IPS-18a (cell line): Measurements from ENCODE around the gene KNDC1.

Source experiments
- H3K27ac ChIP-seq: one replicate; pipeline ENCODE4 v1.5.1; 2013; ENCODE audit warnings: low read length
- H3K27me3 ChIP-seq: one replicate; pipeline ENCODE4 v1.6.1; 2013; ENCODE audit warnings: mild to moderate bottlenecking, low read length; ENCODE audit not compliant: control insufficient read depth, insufficient read depth
- H3K36me3 ChIP-seq: one replicate; pipeline ENCODE4 v1.6.1; 2013; ENCODE audit warnings: low read depth, low read length; ENCODE audit not compliant: control insufficient read depth
- H3K4me1 ChIP-seq: one replicate; pipeline ENCODE4 v1.6.1; 2013; ENCODE audit warnings: low read depth, low read length; ENCODE audit not compliant: control insufficient read depth
- H3K4me3 ChIP-seq: one replicate; pipeline ENCODE4 v1.5.1; 2013; ENCODE audit warnings: low read length
- H3K9ac ChIP-seq: one replicate; pipeline ENCODE4 v1.6.1; 2013; ENCODE audit warnings: mild to moderate bottlenecking, low read length, moderate library complexity
- H3K9me3 ChIP-seq: one replicate; pipeline ENCODE4 v1.6.1; 2013; ENCODE audit warnings: low read depth, low read length; ENCODE audit not compliant: control insufficient read depth

Gene KNDC1

GRCh38 chr10:133196221-133196915 is 36.3 kb downstream of the KNDC1 start:
- H3K4me1 ChIP-seq: no peaks in the 10 kb centered on the region
- H3K27me3 ChIP-seq: no peaks in the 10 kb centered on the region
- H3K9ac ChIP-seq: no peak overlapping the region
- H3K27ac ChIP-seq: no peak overlapping the region
- no peak overlapping the region for H3K4me3 ChIP-seq
- no peaks in the 10 kb centered on the region for H3K36me3 ChIP-seq
- peaks cover 4% of the 10 kb centered on the region for H3K9me3 ChIP-seq

DNA sequence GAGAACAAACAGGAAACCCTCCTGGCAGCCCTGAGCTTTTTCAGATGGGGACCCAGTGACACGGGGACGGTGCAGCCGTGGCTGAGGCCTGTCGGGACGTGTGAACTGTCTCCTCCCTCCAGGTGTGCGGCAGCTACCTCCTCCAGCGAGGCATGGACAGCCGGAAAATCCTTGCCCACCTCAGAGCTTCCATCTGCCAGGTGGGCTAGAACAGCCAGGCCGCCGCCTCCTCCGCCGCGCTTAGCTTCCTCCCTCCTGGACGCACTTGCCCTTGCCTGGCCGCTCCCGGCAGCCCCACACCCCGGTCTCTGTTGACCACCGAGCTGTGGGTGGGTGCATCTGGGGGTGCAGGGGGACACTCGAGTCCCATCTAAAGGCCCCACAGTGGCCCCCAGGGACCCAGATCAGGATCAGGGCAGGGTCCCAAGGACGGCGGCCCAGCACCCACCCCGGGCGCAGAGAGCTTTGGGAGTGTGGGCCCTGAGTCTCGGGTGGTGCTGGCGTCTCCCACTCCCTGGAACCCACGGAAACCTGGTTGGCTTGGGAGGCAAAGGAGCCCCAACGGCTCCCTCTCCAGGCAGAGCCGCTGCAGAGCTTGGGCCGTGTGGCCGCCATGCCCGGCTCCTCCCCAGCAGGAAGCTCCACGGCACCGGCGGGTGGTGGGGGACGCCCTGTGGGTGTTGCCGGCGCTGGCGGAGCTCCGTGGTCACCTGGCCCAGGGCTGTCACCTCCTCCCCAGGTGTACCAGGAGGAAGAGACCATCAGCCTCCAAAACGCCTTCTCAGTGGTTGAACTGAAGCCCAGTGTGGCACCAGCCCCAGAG is 37.1 kb downstream of the KNDC1 start:
- no peaks in the 10 kb centered on the region for H3K27me3 ChIP-seq
- no peak overlapping the region for H3K27ac ChIP-seq
- H3K4me3 ChIP-seq: no peak overlapping the region
- no peaks in the 10 kb centered on the region for H3K4me1 ChIP-seq
- H3K9me3 ChIP-seq: no peaks in the 10 kb centered on the region
- H3K9ac ChIP-seq: no peak overlapping the region
- H3K36me3 ChIP-seq: no peaks in the 10 kb centered on the region

DNA sequence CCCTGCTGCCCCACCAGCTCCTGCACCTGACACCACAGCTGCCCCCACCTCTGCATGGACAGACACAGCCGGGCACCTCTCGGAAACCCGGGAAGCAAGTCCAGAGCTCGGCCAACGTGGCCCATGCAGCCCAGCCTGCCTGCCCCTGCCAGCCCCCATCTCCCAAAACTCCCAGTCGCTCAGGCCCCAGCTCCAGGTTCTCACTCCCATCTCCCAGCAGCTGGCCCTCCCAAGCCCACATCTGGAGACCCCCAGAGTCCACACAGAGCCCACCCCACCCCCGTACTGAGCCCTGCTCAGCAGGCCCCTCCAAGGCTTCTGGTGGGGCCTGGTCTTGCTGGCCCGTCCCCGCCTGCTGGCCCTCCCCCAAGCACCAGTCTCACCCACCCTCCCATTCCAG is 37.8 kb downstream of the KNDC1 start:
- no peaks in the 10 kb centered on the region for H3K9me3 ChIP-seq
- no peaks in the 10 kb centered on the region for H3K36me3 ChIP-seq
- H3K27me3 ChIP-seq: no peaks in the 10 kb centered on the region
- no peaks in the 10 kb centered on the region for H3K4me1 ChIP-seq
- H3K9ac ChIP-seq: no peak overlapping the region
- H3K27ac ChIP-seq: no peak overlapping the region
- H3K4me3 ChIP-seq: no peak overlapping the region

DNA sequence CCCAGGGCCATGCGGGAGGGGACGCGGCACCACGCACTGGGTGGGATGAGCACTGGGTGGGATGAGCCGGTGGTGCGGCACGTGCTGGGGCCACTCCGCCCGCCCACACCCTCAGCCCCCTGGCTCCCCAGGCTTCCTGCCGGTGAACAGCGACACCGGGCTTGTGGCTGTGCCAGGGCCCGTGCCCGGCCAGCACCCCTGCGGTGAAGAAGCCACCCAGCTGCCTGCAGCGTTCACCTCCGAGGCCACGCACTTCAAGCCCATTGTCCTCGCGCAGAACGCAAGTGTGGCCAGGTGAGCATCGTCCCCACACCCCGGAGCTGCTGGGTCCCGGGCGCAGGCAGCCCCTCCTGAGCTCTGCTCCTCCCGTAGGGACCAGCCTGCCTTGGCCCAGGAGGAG is 38.2 kb downstream of the KNDC1 start:
- no peaks in the 10 kb centered on the region for H3K27me3 ChIP-seq
- no peak overlapping the region for H3K9ac ChIP-seq
- H3K27ac ChIP-seq: no peak overlapping the region
- no peak overlapping the region for H3K4me3 ChIP-seq
- H3K36me3 ChIP-seq: no peaks in the 10 kb centered on the region
- H3K4me1 ChIP-seq: no peaks in the 10 kb centered on the region
- no peaks in the 10 kb centered on the region for H3K9me3 ChIP-seq

DNA sequence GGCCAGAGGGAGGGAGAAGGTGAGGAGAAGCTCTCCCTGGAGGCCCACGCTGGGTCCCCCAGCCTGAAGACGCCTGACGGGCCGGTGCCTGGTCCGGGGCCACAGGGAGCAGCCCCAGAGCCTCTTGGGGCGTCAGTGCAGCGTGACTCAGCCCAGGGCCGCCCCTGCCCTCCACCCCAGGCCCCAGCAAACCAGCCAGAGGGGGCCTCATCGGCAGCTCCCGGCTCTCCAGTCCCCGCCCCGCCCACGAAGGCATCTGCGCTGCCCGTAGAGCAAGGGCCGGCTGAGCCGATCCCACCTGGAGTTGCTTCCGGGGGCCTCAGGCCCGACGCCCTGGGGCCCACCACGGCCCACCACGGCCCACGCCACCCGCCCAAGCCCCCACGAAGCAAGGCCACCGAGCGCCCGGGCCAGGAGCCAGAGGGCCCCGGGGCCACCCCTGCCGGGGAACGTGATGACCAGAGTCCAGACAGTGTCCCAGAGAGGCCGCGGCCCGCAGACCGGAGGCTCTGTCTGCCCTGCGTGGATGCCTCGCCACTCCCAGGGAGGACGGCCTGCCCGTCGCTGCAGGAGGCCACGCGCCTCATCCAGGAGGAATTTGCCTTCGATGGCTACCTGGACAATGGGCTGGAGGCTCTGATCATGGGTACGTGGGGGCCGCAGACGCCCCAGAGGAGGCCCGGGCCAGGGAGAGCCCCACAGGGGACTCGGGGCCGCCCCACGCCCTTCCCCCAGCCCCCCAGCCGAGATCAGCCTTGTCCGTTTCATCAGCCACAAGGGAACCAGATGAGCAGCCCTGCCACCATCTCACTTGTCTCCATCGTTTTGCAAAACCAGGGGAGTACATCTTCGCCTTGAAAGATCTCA is 38.8 kb downstream of the KNDC1 start:
- H3K27ac ChIP-seq: no peak overlapping the region
- no peak overlapping the region for H3K4me3 ChIP-seq
- H3K36me3 ChIP-seq: no peaks in the 10 kb centered on the region
- H3K27me3 ChIP-seq: no peaks in the 10 kb centered on the region
- no peak overlapping the region for H3K9ac ChIP-seq
- no peaks in the 10 kb centered on the region for H3K4me1 ChIP-seq
- H3K9me3 ChIP-seq: no peaks in the 10 kb centered on the region

DNA sequence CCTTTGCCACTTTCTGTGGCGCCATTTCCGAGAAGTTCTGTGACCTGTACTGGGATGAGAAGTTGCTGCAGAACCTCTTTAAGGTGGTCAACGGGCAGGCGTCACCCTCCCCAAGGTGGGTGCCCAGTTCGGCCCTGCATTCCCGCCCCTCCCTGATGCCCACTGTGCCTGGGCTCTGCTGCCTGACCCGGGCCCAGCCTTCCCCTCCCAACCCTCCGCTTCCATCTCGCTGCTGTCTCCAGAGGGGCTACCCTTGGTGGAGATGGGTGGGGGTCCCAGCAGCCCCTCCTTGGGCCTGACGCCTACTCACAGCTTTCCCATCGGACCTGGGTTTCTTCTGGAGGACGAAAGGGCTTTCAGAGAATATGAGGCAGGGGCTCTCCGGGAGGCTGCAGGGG is 39.5 kb downstream of the KNDC1 start:
- H3K4me3 ChIP-seq: no peak overlapping the region
- H3K4me1 ChIP-seq: no peaks in the 10 kb centered on the region
- H3K9me3 ChIP-seq: no peaks in the 10 kb centered on the region
- no peak overlapping the region for H3K27ac ChIP-seq
- no peak overlapping the region for H3K9ac ChIP-seq
- no peaks in the 10 kb centered on the region for H3K36me3 ChIP-seq
- no peaks in the 10 kb centered on the region for H3K27me3 ChIP-seq

DNA sequence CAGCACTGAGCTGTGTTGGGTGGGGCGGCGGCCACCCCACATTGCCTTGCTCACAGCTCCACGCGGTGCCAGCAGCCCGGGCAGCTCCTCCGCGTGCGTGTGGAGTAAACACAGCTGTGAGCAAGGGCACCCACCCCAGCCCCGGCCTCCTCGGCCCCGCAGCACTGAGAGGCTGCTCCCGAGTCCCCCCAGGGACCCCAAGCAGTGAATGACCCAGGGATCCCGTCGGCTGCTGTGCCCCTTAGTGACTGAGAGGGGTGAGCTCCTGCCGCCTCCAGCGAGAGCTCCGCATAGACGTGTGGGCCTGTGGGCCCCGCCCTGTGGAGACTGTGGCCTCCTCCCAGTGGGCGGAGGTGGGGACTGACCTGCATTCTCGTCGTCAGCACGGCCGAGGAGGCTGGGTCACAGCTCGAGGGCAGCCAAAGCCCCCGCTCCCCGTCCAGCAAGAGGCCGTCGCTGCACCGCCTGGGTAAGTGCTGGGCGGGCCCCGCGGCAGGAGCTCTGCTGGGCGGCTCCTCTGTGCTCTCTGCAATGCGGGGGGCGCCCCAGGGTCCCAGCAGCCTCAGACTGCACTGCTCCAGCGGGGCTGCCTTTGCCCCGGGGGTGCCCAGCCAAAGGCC is 40.1 kb downstream of the KNDC1 start:
- no peaks in the 10 kb centered on the region for H3K4me1 ChIP-seq
- no peak overlapping the region for H3K4me3 ChIP-seq
- H3K9me3 ChIP-seq: no peaks in the 10 kb centered on the region
- H3K9ac ChIP-seq: no peak overlapping the region
- H3K36me3 ChIP-seq: no peaks in the 10 kb centered on the region
- no peaks in the 10 kb centered on the region for H3K27me3 ChIP-seq
- H3K27ac ChIP-seq: no peak overlapping the region

DNA sequence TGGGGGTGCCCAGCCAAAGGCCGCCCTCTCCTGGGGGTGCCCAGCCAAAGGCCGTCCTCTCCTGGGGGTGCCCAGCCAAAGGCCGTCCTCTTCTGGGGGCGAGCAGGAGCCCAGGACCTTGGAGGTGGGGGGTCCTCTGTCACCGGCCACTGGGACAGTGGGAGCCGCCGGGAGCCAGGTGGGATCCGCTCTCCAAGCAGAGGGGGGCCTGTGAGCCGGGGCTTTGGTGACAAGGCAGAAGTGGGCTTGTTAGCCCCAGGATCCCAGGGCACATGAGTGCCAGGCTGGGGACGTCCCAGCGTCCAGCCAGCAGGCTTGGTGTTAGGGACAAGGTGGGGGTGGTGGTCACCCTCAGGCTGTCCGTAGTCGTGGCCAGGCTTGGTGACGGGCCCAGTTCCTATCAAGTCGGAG is 40.6 kb downstream of the KNDC1 start:
- H3K4me3 ChIP-seq: no peak overlapping the region
- H3K9me3 ChIP-seq: no peaks in the 10 kb centered on the region
- no peaks in the 10 kb centered on the region for H3K4me1 ChIP-seq
- H3K9ac ChIP-seq: no peak overlapping the region
- H3K27ac ChIP-seq: no peak overlapping the region
- no peaks in the 10 kb centered on the region for H3K27me3 ChIP-seq
- H3K36me3 ChIP-seq: no peaks in the 10 kb centered on the region

DNA sequence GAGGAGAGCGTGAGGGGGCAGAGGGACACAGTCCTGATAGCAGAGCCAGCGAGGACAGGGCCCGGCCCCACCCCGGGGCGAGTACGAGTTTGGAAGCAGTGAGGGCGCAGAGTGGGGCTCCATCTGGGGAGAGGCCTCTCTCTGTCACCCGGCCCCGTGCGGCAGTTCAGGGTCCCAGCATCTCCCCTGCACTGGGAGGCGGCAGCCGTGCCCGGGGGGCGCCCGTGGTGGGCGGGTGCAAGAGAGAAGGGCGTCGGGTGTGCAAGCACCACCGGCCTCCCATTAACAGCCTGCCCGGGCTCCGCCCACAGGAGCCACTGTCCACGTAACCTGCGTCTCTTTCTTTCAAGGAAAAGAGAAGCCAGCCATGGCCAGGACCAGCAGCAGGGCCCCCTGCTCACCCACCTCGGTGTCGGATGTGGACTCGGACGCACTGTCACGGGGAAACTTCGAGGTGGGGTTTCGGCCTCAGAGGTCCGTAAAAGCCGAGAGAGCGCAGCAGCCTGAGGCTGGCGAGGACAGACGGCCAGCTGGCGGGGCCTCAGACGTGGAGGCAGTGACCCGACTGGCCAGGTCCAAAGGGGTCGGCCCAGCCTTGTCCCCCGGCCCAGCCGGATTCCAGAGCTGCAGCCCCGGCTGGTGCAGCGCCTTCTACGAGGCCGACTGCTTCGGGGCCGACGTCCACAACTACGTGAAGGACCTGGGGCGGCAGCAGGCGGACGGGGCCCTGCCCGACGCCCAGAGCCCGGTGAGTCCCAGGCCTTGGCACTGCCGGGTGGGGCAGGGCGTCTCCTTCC is 41.3 kb downstream of the KNDC1 start:
- Histone ChIP-seq H3K9me3 (no peaks in the 10 kb centered on the region), H3K4me3 (no peak overlapping the region), H3K27ac (no peak overlapping the region), H3K27me3 (no peaks in the 10 kb centered on the region), H3K4me1 (no peaks in the 10 kb centered on the region), H3K36me3 (no peaks in the 10 kb centered on the region), H3K9ac (no peak overlapping the region)

GRCh38 chr10:133201948-133202725 is 42.1 kb downstream of the KNDC1 start:
- Histone ChIP-seq H3K27ac (no peak overlapping the region), H3K9me3 (no peaks in the 10 kb centered on the region), H3K36me3 (no peaks in the 10 kb centered on the region), H3K4me3 (no peak overlapping the region), H3K9ac (no peak overlapping the region), H3K27me3 (no peaks in the 10 kb centered on the region), H3K4me1 (no peaks in the 10 kb centered on the region)
